ENCODE measurements around the gene SZRD1.

DNA sequence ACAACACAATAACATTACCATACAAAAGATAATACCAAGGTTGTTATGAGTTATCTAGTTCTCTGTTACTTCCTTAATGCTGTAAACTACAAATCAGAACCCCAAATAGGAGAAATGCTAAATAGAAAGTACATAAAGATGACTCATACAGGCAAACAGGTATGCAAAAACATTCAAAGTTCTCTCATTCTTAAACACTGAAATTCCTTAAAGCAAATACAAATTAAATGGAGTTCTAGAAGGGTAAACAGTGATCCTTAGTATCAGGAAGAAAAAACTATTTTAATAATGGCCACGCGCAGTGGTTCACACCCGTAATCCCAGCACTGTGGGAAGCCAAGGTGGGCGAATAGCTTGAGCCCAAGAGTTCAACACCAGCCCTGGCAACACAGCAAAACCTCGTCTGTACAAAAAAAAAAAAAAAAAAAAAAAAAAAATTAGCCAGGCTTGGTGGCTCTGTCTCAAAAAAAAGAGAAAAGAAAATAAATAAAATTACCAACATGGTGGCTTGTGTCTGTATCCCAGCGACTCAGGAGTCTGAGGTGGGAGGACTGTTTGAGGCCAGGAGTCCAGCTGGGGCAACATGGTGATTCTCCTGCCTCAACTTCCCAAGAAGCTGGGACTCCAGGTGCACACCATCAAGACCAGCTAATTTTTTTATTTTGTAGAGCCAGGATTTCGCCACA, 32.2 kb upstream of the SZRD1 start:
- TF ChIP-seq, protein P1, sequence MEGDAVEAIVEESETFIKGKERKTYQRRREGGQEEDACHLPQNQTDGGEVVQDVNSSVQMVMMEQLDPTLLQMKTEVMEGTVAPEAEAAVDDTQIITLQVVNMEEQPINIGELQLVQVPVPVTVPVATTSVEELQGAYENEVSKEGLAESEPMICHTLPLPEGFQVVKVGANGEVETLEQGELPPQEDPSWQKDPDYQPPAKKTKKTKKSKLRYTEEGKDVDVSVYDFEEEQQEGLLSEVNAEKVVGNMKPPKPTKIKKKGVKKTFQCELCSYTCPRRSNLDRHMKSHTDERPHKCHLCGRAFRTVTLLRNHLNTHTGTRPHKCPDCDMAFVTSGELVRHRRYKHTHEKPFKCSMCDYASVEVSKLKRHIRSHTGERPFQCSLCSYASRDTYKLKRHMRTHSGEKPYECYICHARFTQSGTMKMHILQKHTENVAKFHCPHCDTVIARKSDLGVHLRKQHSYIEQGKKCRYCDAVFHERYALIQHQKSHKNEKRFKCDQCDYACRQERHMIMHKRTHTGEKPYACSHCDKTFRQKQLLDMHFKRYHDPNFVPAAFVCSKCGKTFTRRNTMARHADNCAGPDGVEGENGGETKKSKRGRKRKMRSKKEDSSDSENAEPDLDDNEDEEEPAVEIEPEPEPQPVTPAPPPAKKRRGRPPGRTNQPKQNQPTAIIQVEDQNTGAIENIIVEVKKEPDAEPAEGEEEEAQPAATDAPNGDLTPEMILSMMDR (conservative IDR thresholded peaks at IDR 0.05; ENCODE audit: low read length) = no peak
- no peak for TF ChIP-seq EZH2phosphoT487 (IDR thresholded peaks at IDR 0.05; ENCODE audit: borderline replicate concordance, low read depth, low read length)

Data from OCI-LY7 (cell line).